MM.1S (cell line): ENCODE data around the gene CIRBP.

ENCODE experiments used
- CTCF ChIP-seq: fragments of 300-600 bp; sonication (generic); IDR thresholded peaks from 2 replicates; pipeline ENCODE4 v1.5.1; 2016; ENCODE audit warnings: antibody characterized with exemption, low read length, mixed read lengths
- EZH2phosphoT487 ChIP-seq: fragments of 300-600 bp; sonication (generic); IDR thresholded peaks from 2 replicates; pipeline ENCODE4 v1.6.1; 2018; ENCODE audit warnings: antibody characterized with exemption, low read length

GRCh38 chr19:1239420-1239795, 29.7 kb upstream of the CIRBP start:
- TF ChIP-seq CTCF (no peak), EZH2phosphoT487 (no peak)
